Rectal smooth muscle tissue (tissue), 1 donor: ENCODE results near the gene THRA.
"Not testable (repeated sequence)": the region's sequence is repeated elsewhere in the genome, so short reads cannot be mapped to it uniquely, and the experiment has no call there.

Source experiments
- H3K27ac ChIP-seq: one replicate; pipeline ENCODE4 v1.7.0; 2013; ENCODE audit warnings: low read depth, low read length, inconsistent platforms
- H3K27me3 ChIP-seq: one replicate; pipeline ENCODE4 v1.7.0; 2013; ENCODE audit warnings: low read length; ENCODE audit not compliant: control insufficient read depth, insufficient read depth
- H3K36me3 ChIP-seq: one replicate; pipeline ENCODE4 v1.7.0; 2013; ENCODE audit warnings: low read length; ENCODE audit not compliant: control insufficient read depth, insufficient read depth
- H3K4me1 ChIP-seq: one replicate; pipeline ENCODE4 v1.7.0; 2013; ENCODE audit warnings: low read length; ENCODE audit not compliant: control insufficient read depth, insufficient read depth
- H3K4me3 ChIP-seq: one replicate; pipeline ENCODE4 v1.7.0; 2013; ENCODE audit warnings: low read length
- H3K9ac ChIP-seq: one replicate; pipeline ENCODE4 v1.7.0; 2013; ENCODE audit warnings: low read length

The THRA gene

DNA sequence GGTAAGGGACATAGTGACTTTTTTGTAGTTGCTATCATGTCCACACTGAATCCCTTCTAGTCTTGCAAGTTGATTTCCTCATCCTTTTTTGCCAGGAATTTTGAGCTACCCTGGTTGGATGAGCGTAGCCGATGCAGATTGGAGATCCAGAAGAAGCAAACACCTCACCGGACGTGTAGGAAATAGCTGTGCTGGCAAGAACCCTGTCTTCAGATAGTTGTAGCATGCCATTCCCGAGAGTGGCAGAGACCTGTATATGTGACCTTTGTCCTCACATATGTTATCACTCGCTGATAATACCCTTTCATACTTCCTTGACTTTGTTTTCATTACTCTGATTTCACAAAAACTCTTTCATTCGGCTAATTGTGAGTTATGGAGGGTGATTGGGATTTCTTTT, 71.4 kb downstream of the THRA start:
- H3K36me3 ChIP-seq, result peaks cover 50% of the 10 kb centered on the region
- no peak overlapping the region for H3K4me3 ChIP-seq
- H3K27me3 ChIP-seq, result no peaks in the 10 kb centered on the region
- H3K4me1 ChIP-seq, result peaks cover 2% of the 10 kb centered on the region
- no peak overlapping the region for H3K27ac ChIP-seq
- H3K9ac ChIP-seq, result no peak overlapping the region

DNA sequence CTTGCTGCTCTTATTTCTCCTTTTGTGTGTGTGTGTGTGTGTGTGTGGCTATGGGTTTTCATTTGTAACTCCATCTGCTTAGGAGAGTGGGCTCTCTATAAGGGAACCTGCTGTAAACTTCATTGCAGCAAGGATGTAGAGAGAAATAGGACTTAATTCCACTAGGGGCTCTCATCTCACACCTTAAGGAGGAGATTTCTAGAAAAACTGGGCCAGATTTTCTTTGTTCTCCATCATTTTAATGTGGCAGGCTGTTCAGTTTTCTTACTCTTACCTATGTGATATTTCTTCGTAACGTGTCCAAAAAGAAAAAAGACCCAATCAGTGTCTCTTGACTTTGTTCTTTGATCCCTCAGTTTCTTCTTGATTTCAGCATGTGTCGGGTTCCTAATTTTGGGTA, 73.1 kb downstream of the THRA start:
- peaks cover 8% of the 10 kb centered on the region for H3K4me1 ChIP-seq
- no peak overlapping the region for H3K27ac ChIP-seq
- no peak overlapping the region for H3K4me3 ChIP-seq
- peaks cover 38% of the 10 kb centered on the region for H3K36me3 ChIP-seq
- H3K27me3 ChIP-seq, result no peaks in the 10 kb centered on the region
- H3K9ac ChIP-seq, result no peak overlapping the region

DNA sequence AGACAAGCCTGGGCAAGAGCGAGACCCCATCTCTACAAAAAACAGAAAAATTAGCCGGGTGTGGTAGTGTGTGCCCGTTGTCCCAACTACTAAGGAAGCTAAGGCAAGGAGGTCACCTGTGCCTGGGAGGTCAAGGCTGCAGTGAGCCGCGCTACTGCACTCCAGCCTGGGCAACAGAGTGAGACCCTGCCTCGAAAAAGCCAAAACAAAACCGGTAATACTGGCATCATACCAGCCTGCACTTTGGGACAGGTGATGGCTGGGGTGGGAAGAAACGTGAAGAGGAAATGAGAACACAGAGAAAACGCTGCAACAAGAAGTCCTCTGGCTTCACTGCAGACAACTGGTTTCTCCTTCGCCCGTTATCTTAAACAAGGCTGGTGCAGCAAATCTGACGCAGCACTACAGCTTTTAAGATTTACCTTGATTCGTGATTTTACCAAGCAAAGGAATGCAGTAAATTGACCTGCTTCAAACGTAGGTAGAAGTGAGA, 76.8 kb downstream of the THRA start:
- Histone ChIP-seq H3K27ac (peak overlapping the region; percentile 99), H3K4me1 (peaks cover 19% of the 10 kb centered on the region), H3K27me3 (no peaks in the 10 kb centered on the region), H3K4me3 (peak overlapping the region; percentile 89), H3K36me3 (peaks cover 17% of the 10 kb centered on the region), H3K9ac (peak overlapping the region; percentile 86)

DNA sequence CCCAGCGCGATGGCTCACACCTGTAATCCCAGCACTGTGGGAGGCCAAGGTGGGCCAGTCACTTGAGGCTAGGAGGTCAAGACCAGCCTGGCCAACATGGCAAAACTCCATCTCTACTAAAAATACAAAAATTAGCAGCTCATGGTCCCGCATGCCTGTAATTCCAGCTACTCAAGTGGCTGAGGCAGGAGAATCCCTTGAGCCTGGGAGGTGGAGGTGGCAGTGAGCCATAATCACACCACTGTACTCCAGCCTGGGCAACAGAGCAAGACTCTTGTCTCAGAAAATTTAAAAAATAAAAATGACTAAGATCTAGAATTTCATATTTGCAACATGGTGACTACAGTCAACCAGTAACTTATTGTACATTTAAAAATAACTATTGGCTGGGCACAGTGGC, 80.4 kb downstream of the THRA start:
- H3K4me3 ChIP-seq, H3K9ac ChIP-seq, H3K27ac ChIP-seq, H3K27me3 ChIP-seq, H3K36me3 ChIP-seq: not testable (repeated sequence)
- peaks cover 19% of the 10 kb centered on the region for H3K4me1 ChIP-seq
